Hepatocyte (in vitro differentiated cells): ENCODE data around the gene TVP23B.

Experiments
- CTCF ChIP-seq: fragments of 200-600 bp; sonication (generic); IDR thresholded peaks from 2 replicates; pipeline ENCODE4 v1.5.1; 2016; ENCODE audit warnings: antibody characterized with exemption, mild to moderate bottlenecking; ENCODE audit not compliant: poor library complexity
- EZH2phosphoT487 ChIP-seq: fragments of 200-600 bp; sonication (generic); IDR thresholded peaks from one replicate; pipeline ENCODE4 v1.6.1; 2018; ENCODE audit warnings: antibody characterized with exemption, mild to moderate bottlenecking, low read depth, moderate library complexity; ENCODE audit not compliant: unreplicated experiment, severe bottlenecking

- no peak for TF ChIP-seq CTCF
- no peak for TF ChIP-seq EZH2phosphoT487
Observed at GRCh38 chr17:18848501-18848900, 67.5 kb downstream of the TVP23B start.
